PFSK-1 (cell line): ENCODE measurements around the gene VWA2.

Experiments used
- FOXP2 ChIP-seq: optimal IDR thresholded peaks from 2 replicates; pipeline ENCODE3; 2011; ENCODE audit warnings: borderline replicate concordance, control low read depth, inconsistent platforms; ENCODE audit not compliant: insufficient read depth; ENCODE audit errors: extremely low read length, extremely low read depth
- POLR2AphosphoS5 ChIP-seq: IDR thresholded peaks from 2 replicates; pipeline ENCODE4 v1.6.1; 2012; ENCODE audit warnings: low read depth, mild to moderate bottlenecking, control low read depth, low read length, moderate library complexity
- SIN3A ChIP-seq: IDR thresholded peaks from 2 replicates; pipeline ENCODE4 v1.6.1; 2012; ENCODE audit warnings: mild to moderate bottlenecking, low read length, moderate library complexity, borderline replicate concordance; ENCODE audit not compliant: insufficient read depth
- TAF1 ChIP-seq: IDR thresholded peaks from 2 replicates; pipeline ENCODE4 v1.6.1; 2012; ENCODE audit warnings: low read length, control low read depth, borderline replicate concordance; ENCODE audit not compliant: insufficient read depth
- TF ChIP-seq, protein P1 (sequence below), 2 experiments: IDR thresholded peaks; 2 replicates each; pipeline versions ENCODE4 v1.6.1 to v1.8.0; 2011 to 2012; ENCODE audit warnings: low read depth in 2 of 2, low read length in 2 of 2, control low read depth in 1 of 2, inconsistent platforms in 1 of 2, mild to moderate bottlenecking in 1 of 2, moderate library complexity in 1 of 2; ENCODE audit not compliant: insufficient read depth in 1 of 2

VWA2 gene

DNA sequence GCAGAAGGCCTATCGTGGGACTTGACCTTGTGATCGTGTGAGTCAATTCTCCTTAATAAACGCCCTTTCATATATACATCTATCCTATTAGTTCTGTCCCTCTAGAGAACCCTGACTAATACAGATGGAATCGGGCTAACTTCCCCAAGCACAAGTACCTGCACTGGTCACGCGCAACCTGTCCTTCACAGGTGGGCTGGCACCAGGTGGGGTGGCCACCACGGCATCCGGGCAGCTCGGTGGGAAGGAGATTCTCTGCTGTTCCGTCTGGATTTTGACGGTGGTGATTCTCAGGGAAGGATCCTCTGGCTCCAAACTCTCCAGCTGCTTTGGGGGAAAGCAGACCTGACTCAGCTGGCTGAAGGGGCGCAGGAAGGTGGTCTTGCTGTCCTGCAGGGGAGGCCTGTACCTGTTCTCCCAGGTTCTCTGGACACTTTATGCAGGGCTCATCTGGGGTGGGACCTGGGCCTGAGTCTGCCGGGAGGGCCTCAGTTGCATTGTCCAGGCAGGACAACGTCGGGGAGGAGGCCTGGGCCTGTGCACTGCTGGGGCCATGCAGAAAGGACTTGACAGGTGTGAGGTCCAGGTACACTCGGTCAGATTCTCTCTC lies 61.1 kb downstream of the VWA2 start:
- TF ChIP-seq, protein P1, sequence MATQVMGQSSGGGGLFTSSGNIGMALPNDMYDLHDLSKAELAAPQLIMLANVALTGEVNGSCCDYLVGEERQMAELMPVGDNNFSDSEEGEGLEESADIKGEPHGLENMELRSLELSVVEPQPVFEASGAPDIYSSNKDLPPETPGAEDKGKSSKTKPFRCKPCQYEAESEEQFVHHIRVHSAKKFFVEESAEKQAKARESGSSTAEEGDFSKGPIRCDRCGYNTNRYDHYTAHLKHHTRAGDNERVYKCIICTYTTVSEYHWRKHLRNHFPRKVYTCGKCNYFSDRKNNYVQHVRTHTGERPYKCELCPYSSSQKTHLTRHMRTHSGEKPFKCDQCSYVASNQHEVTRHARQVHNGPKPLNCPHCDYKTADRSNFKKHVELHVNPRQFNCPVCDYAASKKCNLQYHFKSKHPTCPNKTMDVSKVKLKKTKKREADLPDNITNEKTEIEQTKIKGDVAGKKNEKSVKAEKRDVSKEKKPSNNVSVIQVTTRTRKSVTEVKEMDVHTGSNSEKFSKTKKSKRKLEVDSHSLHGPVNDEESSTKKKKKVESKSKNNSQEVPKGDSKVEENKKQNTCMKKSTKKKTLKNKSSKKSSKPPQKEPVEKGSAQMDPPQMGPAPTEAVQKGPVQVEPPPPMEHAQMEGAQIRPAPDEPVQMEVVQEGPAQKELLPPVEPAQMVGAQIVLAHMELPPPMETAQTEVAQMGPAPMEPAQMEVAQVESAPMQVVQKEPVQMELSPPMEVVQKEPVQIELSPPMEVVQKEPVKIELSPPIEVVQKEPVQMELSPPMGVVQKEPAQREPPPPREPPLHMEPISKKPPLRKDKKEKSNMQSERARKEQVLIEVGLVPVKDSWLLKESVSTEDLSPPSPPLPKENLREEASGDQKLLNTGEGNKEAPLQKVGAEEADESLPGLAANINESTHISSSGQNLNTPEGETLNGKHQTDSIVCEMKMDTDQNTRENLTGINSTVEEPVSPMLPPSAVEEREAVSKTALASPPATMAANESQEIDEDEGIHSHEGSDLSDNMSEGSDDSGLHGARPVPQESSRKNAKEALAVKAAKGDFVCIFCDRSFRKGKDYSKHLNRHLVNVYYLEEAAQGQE (IDR thresholded peaks at IDR 0.05; ENCODE audit: insufficient read depth in 1 of 2, low read depth in 2 of 2, low read length in 2 of 2), result no peak
- TF ChIP-seq TAF1, result no peak
- TF ChIP-seq POLR2AphosphoS5, result no peak
- TF ChIP-seq SIN3A, result no peak
- TF ChIP-seq FOXP2, result no peak

DNA sequence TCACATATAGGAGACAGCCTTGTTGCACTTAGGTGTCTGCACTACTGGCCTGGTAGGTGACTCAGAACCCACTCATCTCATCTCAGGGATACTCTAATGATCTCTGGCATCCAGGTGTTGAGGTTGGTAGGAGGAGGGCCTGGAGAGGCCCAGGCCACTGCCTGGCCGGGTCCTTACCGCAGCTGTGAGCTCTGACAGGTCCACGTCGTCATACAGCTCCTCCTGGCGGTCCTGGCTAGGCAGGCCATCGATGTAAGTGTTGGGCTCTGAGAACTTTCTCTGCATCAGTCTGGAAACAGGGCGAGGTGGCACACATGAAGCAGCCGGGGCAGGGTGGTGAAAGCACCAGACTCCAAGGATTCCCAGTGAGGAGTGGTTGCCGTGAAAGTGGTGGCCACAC lies 62.1 kb downstream of the VWA2 start:
- TF ChIP-seq SIN3A, result no peak
- no peak for TF ChIP-seq FOXP2
- no peak for TF ChIP-seq TAF1
- TF ChIP-seq POLR2AphosphoS5, result no peak
- TF ChIP-seq, protein P1 (IDR thresholded peaks at IDR 0.05; ENCODE audit: insufficient read depth in 1 of 2, low read depth in 2 of 2, low read length in 2 of 2), result no peak

DNA sequence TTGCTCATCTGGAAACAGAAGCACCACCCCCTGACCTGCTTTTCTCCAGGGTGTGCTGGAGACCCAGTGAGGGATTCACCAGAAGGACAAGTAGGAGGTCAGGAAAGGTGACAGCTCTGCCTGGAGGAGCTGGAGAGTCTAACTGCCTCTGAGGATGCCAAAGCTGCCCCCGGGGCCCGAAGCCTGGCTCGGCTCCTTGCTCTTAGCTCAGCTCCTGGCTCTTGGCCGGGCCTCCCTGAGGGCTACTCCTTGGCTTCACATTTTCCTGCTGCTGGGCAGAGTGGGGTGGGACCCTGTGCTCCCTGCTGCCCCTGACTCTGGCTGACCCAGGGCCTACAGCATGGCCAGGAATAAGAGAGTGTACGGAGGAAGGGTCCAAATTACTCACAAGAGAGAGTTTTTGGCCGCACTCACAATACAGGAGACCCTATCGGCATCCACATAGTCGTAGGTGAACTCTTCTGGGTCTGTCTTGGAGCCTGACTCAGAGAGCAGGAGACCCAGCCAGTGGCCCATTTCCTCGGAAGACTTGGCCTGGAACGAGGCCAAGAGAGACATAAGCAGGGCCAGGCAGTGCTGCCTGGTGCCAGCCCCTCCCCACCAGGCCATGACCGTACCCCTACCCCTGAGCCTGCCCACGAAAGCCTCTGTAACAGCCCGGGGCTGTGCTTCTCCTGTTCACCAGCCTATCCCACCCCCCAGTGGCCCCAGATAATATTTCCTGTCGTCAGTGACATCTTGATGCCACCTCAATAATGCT lies 63.1 kb downstream of the VWA2 start:
- TF ChIP-seq POLR2AphosphoS5, result no peak
- TF ChIP-seq TAF1, result no peak
- no peak for TF ChIP-seq FOXP2
- TF ChIP-seq, protein P1 (IDR thresholded peaks at IDR 0.05; ENCODE audit: insufficient read depth in 1 of 2, low read depth in 2 of 2, low read length in 2 of 2), result no peak
- no peak for TF ChIP-seq SIN3A

DNA sequence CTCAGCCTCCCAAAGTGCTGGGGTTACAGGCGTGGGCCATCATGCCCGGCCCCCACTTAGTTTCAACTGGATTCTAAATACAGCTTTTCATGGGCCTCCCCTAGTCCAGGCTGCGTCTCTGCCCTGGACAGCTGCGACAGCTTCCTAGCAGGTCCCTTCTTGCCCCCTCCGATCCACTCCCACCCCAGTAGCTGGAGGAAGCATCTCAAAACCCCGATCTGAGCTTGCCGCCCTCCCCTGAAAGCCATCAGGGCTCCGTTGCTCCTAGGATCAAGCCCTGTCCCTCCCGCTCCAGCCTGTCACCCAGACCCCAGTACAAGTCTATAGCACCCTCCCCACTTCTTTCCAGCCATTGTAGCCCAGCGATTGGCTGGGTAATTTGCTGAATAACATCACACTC lies 64.5 kb downstream of the VWA2 start:
- TF ChIP-seq SIN3A, result no peak
- TF ChIP-seq, protein P1 (IDR thresholded peaks at IDR 0.05; ENCODE audit: insufficient read depth in 1 of 2, low read depth in 2 of 2, low read length in 2 of 2), result no peak
